AG10803 (cell line): ENCODE data around the gene PKP3.
"Not testable (repeated sequence)": the region's sequence is repeated elsewhere in the genome, so short reads cannot be mapped to it uniquely, and the experiment has no call there.

Experiments
- DNase-seq: peaks from one replicate; pipeline ENCODE4 v3.0.0; 2010; ENCODE audit warnings: low read depth
- H3K4me3 ChIP-seq: 2 replicates; pipeline ENCODE4 v1.5.1; 2011; ENCODE audit warnings: mild to moderate bottlenecking, low read length, control low read depth
- TF ChIP-seq, protein P1 (sequence below): conservative IDR thresholded peaks from 2 replicates; pipeline ENCODE4 v1.5.1; 2011; ENCODE audit warnings: mild to moderate bottlenecking, low read length, control low read depth, inconsistent platforms

Gene PKP3

DNA sequence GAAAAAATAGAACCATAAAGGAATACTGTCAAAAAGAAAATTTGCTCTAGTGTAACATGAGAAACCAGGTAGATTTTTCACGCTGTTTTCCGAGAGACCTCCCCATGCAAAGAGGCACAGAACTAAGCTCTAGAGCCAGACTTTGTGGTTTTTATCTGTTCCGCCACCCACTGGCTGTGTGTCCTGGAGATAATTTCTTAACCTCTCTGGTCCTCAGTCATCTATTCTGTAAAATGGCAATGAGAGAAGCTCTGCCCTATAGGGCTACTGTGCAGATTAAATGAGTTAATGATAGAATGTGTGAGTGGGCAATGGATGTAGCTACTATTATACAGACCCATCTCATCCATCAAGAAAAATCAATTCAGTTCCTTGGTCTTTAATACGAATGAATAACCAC is 30.2 kb downstream of the PKP3 start:
- no peak for DNase-seq
- no peak overlapping the region for H3K4me3 ChIP-seq
- TF ChIP-seq, protein P1, sequence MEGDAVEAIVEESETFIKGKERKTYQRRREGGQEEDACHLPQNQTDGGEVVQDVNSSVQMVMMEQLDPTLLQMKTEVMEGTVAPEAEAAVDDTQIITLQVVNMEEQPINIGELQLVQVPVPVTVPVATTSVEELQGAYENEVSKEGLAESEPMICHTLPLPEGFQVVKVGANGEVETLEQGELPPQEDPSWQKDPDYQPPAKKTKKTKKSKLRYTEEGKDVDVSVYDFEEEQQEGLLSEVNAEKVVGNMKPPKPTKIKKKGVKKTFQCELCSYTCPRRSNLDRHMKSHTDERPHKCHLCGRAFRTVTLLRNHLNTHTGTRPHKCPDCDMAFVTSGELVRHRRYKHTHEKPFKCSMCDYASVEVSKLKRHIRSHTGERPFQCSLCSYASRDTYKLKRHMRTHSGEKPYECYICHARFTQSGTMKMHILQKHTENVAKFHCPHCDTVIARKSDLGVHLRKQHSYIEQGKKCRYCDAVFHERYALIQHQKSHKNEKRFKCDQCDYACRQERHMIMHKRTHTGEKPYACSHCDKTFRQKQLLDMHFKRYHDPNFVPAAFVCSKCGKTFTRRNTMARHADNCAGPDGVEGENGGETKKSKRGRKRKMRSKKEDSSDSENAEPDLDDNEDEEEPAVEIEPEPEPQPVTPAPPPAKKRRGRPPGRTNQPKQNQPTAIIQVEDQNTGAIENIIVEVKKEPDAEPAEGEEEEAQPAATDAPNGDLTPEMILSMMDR = no peak

DNA sequence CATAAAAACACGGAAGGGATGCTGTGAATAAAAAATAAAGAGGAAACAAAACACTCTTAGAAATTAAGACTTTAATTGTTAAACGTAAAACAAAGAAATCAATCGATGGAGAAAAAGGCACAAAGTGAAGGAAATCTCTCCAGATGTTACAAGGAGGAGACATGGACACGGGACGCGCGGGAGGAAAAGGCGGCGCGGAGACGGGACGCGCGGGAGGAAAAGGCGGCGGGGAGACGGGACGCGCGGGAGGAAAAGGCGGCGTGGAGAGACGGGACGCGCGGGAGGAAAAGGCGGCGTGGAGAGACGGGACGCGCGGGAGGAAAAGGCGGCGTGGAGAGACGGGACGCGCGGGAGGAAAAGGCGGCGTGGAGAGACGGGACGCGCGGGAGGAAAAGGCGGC is 30.8 kb downstream of the PKP3 start:
- not testable (repeated sequence) for DNase-seq, H3K4me3 ChIP-seq

DNA sequence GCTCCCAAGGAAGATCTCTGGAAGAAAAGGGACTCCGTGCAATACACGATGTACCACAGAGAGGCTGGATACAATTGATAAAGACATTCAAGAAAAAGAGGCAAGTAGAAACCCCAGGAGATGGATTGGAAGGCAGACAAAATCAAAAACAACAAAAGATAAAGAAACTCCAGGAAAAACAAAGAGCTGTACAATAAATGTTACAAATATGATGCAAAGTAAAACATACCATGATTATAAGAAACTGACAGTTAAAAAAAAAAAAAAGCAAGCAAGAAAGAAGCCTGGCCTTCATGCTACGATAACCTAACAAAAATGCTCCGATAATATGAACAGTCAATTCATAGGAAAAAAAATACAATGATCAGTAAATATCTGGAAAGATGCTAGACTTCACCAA is 31.3 kb downstream of the PKP3 start:
- TF ChIP-seq, protein P1 = no peak
- DNase-seq = no peak
- no peak overlapping the region for H3K4me3 ChIP-seq

DNA sequence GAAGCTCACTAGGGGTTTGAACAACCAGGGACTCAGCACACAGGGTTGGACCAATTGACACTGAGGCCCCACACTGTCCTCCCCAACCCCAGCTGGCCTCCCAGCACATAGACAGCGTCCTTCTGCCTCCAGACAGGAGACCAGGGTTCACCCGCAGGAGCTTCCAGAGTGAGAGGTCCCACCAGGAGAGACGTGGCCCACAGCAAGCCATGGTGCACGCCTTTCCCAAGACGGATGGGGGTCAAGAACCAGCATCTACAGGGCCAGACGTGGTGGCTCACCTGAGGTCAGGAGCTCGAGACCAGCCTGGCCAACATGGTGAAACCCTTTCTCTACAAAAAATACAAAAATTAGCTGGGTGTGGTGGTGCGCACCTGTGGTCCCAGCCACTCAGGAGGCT is 32.8 kb downstream of the PKP3 start:
- DNase-seq = no peak
- TF ChIP-seq, protein P1 = no peak
- no peak overlapping the region for H3K4me3 ChIP-seq

DNA sequence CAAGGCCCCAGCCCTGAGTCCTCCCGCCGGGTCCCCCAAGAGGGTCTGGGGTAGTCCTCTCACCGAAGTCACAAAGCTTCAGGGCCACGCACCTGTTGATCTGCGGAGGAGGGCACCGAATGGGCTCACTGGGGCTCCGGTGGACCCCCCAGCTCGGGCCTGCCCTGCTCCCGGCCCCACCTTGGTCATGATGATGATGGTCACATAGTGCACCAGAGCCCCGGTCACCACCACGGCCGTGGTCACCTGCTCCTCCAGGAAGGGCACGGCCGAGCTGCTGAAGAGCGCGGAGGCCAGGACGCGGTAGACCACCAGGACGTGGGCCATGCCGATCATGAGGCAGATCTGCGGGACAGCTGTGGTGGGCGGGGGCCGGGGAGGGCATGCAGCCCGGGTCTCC is 34.3 kb downstream of the PKP3 start:
- TF ChIP-seq, protein P1 = no peak
- no peak overlapping the region for H3K4me3 ChIP-seq
- DNase-seq = no peak

DNA sequence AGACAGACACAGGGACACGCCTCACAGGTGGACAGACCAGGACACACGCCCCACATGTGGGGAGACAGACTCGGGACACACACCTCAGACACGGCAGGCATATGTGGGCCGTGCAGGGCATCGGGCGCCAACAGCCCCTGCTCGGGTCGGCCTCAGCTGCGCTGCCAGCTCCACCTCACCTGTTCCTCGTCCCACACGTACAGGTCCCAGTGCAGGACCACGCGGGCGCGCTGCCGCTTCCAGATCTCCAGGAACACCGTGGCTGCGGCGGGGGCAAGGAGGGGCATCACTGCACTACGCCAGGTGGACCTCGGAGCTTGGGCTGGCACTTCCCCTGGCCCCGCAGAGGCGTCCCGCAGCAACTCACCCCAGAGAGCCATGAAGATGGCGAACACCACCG is 35.4 kb downstream of the PKP3 start:
- no peak overlapping the region for H3K4me3 ChIP-seq
- DNase-seq = no peak
- TF ChIP-seq, protein P1 = no peak

DNA sequence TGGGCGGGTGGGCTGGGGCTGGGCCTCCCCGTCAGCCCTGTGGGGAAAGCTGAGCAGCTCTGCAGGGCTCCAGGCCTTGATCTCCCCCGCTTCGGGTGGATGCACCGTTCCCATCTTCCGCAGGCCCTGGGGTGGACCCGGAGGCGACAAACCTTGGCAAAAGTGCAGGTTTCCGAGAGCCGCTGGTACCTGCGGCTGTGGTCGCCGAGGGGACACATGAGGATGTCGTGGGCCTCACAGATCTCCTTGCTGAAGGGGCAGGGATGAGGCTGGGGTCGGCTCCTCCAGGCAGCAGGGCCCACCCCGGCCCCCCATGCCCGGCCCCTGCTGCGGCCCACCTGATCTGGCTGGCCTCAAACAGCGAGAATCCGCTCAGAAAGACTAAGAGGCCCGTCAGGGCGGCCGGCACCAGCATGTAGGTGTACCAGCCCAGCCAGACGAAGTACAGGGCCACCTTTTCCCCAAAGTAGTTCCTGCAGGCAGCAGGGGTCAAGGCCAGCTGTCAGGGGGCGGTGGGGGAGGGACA is 36.0 kb downstream of the PKP3 start:
- no peak for DNase-seq
- TF ChIP-seq, protein P1 = no peak
- H3K4me3 ChIP-seq = no peak overlapping the region

DNA sequence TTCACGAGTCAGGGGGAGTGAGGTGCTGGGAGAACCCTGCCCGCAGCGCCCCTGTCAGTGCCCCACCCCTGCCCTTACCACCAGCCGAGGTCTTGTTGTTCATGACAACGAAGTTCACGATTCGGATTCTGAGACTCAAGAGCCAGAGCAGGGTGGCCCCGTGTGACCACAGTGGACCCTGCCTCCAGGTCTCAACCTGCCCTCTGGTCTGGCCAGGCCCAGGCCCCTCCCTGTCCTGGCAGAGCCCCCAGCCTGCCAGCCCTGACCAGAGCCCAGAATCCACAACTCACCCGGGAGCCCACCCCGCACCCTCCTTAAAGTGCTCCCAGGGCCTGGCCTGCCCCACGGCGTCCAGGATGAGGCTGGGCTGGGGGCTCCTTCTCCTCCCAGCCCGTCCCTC is 37.9 kb downstream of the PKP3 start:
- no peak overlapping the region for H3K4me3 ChIP-seq
- TF ChIP-seq, protein P1 = no peak
- no peak for DNase-seq
